HL-60/S4 treated with phorbol 12-myristate 13-acetate at 8.2 ng/mL for 4 days and 3 days (cell line): ENCODE data around the gene UROS.

ENCODE experiments used
- in situ Hi-C: fragments of 300-500 bp; cut with MboI; formaldehyde crosslinking; loops from 2 replicates; pipeline ENCODE4 v1.15.0; 2022; ENCODE audit warnings: low sequenced_read_pairs

Gene UROS

GRCh38 chr10:125822878-125823662 is at the start of gene UROS, which contains the start of gene BCCIP:
UROS (minus strand) TSS chr10:125823258; CDS start chr10:125816499, 6,759 bp downstream.
BCCIP (plus strand) TSS chr10:125823546; CDS start chr10:125823558, 12 bp downstream.
- in situ Hi-C loops, result no loop called here

- in situ Hi-C loops, result no loop called here
These were observed 48.3 kb upstream of the UROS start for GRCh38 chr10:125871338-125871737.

GRCh38 chr10:125868372-125868975 is 45.4 kb upstream of the UROS start:
- in situ Hi-C loops, result no loop called here

GRCh38 chr10:125866421-125867029 is 43.5 kb upstream of the UROS start:
- in situ Hi-C loops, result no loop called here

- in situ Hi-C loops, result no loop called here
These were observed 42.1 kb upstream of the UROS start for GRCh38 chr10:125865120-125865519.

- in situ Hi-C loops, result no loop called here
These were observed 36.2 kb upstream of the UROS start for GRCh38 chr10:125859128-125859817.

- in situ Hi-C loops, result no loop called here
These were observed 34.2 kb upstream of the UROS start for GRCh38 chr10:125857185-125857760.

GRCh38 chr10:125852487-125852886 is 29.4 kb upstream of the UROS start:
- in situ Hi-C loops, result no loop called here

GRCh38 chr10:125850766-125851731 is 28.0 kb upstream of the UROS start:
- in situ Hi-C loops, result no loop called here

- in situ Hi-C loops, result no loop called here
These were observed 26.4 kb upstream of the UROS start for GRCh38 chr10:125849448-125849847.

GRCh38 chr10:125848857-125849256 is 25.8 kb upstream of the UROS start:
- in situ Hi-C loops, result no loop called here

GRCh38 chr10:125848371-125848770 is 25.3 kb upstream of the UROS start:
- in situ Hi-C loops, result no loop called here

GRCh38 chr10:125846894-125847293 is 23.8 kb upstream of the UROS start:
- in situ Hi-C loops, result no loop called here

- in situ Hi-C loops, result no loop called here
These were observed 22.6 kb upstream of the UROS start for GRCh38 chr10:125845617-125846016.

GRCh38 chr10:125844751-125845221 is 21.7 kb upstream of the UROS start:
- in situ Hi-C loops, result no loop called here

- in situ Hi-C loops, result no loop called here
These were observed 20.7 kb upstream of the UROS start for GRCh38 chr10:125843603-125844329.

GRCh38 chr10:125840955-125841354 is 17.9 kb upstream of the UROS start:
- in situ Hi-C loops, result no loop called here

- in situ Hi-C loops, result no loop called here
These were observed 17.3 kb upstream of the UROS start for GRCh38 chr10:125840406-125840805.
